Measurements from ENCODE around the gene PTGFRN. TPM values are rescaled to one million over a fixed set of nuclear protein-coding genes. Genes with fewer than 3 reads are reported as not detected.

Gene PTGFRN
- total RNA-seq, 1 experiment from 2014 or later, result 38.7 TPM

DNA sequence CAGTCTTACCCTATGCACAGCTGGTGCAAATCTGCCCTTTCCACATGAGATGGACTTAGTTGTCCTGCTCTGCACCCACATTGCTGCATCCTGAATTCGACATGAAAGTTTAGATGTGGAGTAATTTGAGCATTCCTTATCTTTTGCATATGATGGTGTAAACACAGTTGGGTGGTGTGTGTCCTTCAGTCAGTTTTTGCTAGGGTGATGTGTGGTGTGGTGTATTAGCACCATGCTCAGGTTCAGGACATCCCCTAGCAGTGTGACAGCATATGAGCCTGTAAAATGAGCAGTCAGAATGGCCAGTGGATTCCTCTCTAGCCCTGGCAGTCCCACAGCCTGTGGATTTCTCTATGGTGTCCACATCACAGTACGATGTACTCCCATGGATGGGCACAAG is 49.3 kb downstream of the PTGFRN start:
- DNase-seq (ENCODE audit: low spot score) (no peak), ATAC-seq (no peak)
- no peaks in the 10 kb centered on the region for H3K9me3 Mint-ChIP-seq
- no peak overlapping the region for H3K27ac Mint-ChIP-seq
- H3K36me3 Mint-ChIP-seq, result peaks cover 5% of the 10 kb centered on the region
- CTCF ChIA-PET, result interaction anchor here (0.6 kb wide), 1 partner anchor 34 kb away, joined by 4 read pairs; no protein-coding TSS in a partner anchor
- no peak overlapping the region for H3K4me3 Mint-ChIP-seq
- POLR2A ChIA-PET, result no interaction called here
- TF ChIP-seq, protein P1, sequence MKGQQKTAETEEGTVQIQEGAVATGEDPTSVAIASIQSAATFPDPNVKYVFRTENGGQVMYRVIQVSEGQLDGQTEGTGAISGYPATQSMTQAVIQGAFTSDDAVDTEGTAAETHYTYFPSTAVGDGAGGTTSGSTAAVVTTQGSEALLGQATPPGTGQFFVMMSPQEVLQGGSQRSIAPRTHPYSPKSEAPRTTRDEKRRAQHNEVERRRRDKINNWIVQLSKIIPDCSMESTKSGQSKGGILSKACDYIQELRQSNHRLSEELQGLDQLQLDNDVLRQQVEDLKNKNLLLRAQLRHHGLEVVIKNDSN (CRISPR knock-in tag; IDR thresholded peaks at IDR 0.05), result no peak
- H3K4me1 Mint-ChIP-seq, result no peaks in the 10 kb centered on the region
- no peaks in the 10 kb centered on the region for H3K27me3 Mint-ChIP-seq (ENCODE audit: low read depth)

DNA sequence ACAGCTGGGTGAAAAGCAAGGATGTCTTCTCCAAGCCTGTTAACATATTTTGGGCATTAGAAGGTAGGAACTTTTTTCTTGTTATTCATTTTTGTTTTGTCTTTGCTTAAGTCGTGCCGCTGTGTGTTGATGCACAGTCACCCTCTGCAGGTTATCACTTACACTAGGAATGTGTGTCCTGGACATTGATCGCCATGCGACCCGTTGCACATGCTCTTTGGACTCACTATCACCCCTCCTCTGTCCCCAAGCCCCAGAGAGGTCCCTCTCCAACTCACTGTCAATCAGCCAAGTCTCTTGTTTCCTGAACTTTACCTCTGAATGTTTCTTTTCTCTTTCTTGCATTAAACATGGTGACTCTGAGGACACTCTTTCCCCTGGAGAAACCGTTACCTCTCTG is 51.9 kb downstream of the PTGFRN start:
- Mint-ChIP-seq H3K4me1 (no peaks in the 10 kb centered on the region), H3K36me3 (peaks cover 9% of the 10 kb centered on the region), H3K9me3 (no peaks in the 10 kb centered on the region), H3K4me3 (no peak overlapping the region), H3K27me3 (ENCODE audit: low read depth) (no peaks in the 10 kb centered on the region), H3K27ac (no peak overlapping the region)
- ChIA-PET CTCF (no interaction called here), POLR2A (no interaction called here)
- TF ChIP-seq RORB (CRISPR knock-in tag; IDR thresholded peaks at IDR 0.05) (no peak), JAZF1 (CRISPR knock-in tag; IDR thresholded peaks at IDR 0.05) (no peak), OVOL2 (CRISPR knock-in tag; IDR thresholded peaks at IDR 0.05; ENCODE audit: borderline replicate concordance) (no peak), MYBL2 (CRISPR knock-in tag; IDR thresholded peaks at IDR 0.05) (no peak), MXD4 (CRISPR knock-in tag; IDR thresholded peaks at IDR 0.05; ENCODE audit: borderline replicate concordance) (no peak), ELF4 (CRISPR knock-in tag; IDR thresholded peaks at IDR 0.05; ENCODE audit: low read depth) (no peak), ZNF121 (CRISPR knock-in tag; IDR thresholded peaks at IDR 0.05) (no peak), KAT7 (CRISPR knock-in tag; IDR thresholded peaks at IDR 0.05; ENCODE audit: borderline replicate concordance) (no peak), ZNF423 (CRISPR knock-in tag; IDR thresholded peaks at IDR 0.05) (no peak), NFYB (CRISPR knock-in tag; conservative IDR thresholded peaks at IDR 0.05; ENCODE audit: low read depth) (no peak), GRHL2 (CRISPR knock-in tag; IDR thresholded peaks at IDR 0.05; ENCODE audit: insufficient replicate concordance, severe bottlenecking) (no peak)
- TF ChIP-seq, protein P2, sequence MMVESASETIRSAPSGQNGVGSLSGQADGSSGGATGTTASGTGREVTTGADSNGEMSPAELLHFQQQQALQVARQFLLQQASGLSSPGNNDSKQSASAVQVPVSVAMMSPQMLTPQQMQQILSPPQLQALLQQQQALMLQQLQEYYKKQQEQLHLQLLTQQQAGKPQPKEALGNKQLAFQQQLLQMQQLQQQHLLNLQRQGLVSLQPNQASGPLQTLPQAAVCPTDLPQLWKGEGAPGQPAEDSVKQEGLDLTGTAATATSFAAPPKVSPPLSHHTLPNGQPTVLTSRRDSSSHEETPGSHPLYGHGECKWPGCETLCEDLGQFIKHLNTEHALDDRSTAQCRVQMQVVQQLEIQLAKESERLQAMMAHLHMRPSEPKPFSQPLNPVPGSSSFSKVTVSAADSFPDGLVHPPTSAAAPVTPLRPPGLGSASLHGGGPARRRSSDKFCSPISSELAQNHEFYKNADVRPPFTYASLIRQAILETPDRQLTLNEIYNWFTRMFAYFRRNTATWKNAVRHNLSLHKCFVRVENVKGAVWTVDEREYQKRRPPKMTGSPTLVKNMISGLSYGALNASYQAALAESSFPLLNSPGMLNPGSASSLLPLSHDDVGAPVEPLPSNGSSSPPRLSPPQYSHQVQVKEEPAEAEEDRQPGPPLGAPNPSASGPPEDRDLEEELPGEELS (CRISPR knock-in tag; IDR thresholded peaks at IDR 0.05), result no peak
- TF ChIP-seq, protein P3, sequence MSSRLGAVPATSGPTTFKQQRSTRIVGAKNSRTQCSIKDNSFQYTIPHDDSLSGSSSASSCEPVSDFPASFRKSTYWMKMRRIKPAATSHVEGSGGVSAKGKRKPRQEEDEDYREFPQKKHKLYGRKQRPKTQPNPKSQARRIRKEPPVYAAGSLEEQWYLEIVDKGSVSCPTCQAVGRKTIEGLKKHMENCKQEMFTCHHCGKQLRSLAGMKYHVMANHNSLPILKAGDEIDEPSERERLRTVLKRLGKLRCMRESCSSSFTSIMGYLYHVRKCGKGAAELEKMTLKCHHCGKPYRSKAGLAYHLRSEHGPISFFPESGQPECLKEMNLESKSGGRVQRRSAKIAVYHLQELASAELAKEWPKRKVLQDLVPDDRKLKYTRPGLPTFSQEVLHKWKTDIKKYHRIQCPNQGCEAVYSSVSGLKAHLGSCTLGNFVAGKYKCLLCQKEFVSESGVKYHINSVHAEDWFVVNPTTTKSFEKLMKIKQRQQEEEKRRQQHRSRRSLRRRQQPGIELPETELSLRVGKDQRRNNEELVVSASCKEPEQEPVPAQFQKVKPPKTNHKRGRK (CRISPR knock-in tag; IDR thresholded peaks at IDR 0.05; ENCODE audit: borderline replicate concordance), result no peak
- TF ChIP-seq, protein P4, sequence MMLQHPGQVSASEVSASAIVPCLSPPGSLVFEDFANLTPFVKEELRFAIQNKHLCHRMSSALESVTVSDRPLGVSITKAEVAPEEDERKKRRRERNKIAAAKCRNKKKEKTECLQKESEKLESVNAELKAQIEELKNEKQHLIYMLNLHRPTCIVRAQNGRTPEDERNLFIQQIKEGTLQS (CRISPR knock-in tag; conservative IDR thresholded peaks at IDR 0.05), result no peak
- TF ChIP-seq, protein P5, sequence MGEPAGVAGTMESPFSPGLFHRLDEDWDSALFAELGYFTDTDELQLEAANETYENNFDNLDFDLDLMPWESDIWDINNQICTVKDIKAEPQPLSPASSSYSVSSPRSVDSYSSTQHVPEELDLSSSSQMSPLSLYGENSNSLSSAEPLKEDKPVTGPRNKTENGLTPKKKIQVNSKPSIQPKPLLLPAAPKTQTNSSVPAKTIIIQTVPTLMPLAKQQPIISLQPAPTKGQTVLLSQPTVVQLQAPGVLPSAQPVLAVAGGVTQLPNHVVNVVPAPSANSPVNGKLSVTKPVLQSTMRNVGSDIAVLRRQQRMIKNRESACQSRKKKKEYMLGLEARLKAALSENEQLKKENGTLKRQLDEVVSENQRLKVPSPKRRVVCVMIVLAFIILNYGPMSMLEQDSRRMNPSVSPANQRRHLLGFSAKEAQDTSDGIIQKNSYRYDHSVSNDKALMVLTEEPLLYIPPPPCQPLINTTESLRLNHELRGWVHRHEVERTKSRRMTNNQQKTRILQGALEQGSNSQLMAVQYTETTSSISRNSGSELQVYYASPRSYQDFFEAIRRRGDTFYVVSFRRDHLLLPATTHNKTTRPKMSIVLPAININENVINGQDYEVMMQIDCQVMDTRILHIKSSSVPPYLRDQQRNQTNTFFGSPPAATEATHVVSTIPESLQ (CRISPR knock-in tag; IDR thresholded peaks at IDR 0.05), result no peak
- ATAC-seq (no peak), DNase-seq (ENCODE audit: low spot score) (no peak)

DNA sequence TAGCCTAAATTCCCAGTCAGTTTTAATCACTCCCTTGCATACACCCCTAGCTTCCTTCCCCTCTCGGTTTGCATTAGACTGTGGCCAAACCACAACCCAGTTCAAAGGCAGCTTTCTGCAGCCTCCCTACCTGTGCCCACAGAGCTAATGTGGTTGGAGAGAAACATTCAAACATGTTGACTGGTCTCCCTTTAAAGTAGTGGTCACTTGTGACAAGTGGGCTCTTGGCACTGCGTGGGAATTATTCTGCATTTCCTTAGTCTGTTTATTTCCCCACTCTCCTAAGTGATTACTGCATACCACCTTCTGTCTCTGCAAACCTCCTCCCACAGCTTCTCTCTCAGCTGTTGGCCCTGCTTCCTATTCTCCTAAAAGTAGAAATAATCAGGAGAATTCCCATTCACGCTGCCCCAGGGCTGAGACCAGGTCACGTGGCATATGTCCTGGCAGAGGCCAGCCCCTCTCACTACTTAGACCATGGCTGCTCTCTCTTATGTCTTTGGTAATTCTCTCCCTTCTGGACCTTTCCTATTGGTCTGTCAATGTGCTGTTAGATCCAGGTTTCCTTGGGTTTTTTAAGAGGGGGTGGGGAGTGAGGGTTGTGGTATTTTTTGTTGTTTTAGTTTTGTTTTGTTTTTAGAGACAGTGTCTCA is 53.4 kb downstream of the PTGFRN start:
- Mint-ChIP-seq H3K4me1 (no peaks in the 10 kb centered on the region), H3K4me3 (no peak overlapping the region), H3K27me3 (ENCODE audit: low read depth) (no peaks in the 10 kb centered on the region), H3K9me3 (no peaks in the 10 kb centered on the region), H3K27ac (no peak overlapping the region), H3K36me3 (peaks cover 22% of the 10 kb centered on the region)
- ATAC-seq (no peak), DNase-seq (ENCODE audit: low spot score) (no peak)
- ChIA-PET CTCF (no interaction called here), POLR2A (no interaction called here)
- TF ChIP-seq IRF2 (CRISPR knock-in tag; IDR thresholded peaks at IDR 0.05; ENCODE audit: borderline replicate concordance, low read depth) (no peak), OVOL2 (CRISPR knock-in tag; IDR thresholded peaks at IDR 0.05; ENCODE audit: borderline replicate concordance) (no peak)
- TF ChIP-seq, protein P2 (CRISPR knock-in tag; IDR thresholded peaks at IDR 0.05), result no peak
- TF ChIP-seq, protein P1 (CRISPR knock-in tag; IDR thresholded peaks at IDR 0.05), result no peak
- TF ChIP-seq, protein P6, sequence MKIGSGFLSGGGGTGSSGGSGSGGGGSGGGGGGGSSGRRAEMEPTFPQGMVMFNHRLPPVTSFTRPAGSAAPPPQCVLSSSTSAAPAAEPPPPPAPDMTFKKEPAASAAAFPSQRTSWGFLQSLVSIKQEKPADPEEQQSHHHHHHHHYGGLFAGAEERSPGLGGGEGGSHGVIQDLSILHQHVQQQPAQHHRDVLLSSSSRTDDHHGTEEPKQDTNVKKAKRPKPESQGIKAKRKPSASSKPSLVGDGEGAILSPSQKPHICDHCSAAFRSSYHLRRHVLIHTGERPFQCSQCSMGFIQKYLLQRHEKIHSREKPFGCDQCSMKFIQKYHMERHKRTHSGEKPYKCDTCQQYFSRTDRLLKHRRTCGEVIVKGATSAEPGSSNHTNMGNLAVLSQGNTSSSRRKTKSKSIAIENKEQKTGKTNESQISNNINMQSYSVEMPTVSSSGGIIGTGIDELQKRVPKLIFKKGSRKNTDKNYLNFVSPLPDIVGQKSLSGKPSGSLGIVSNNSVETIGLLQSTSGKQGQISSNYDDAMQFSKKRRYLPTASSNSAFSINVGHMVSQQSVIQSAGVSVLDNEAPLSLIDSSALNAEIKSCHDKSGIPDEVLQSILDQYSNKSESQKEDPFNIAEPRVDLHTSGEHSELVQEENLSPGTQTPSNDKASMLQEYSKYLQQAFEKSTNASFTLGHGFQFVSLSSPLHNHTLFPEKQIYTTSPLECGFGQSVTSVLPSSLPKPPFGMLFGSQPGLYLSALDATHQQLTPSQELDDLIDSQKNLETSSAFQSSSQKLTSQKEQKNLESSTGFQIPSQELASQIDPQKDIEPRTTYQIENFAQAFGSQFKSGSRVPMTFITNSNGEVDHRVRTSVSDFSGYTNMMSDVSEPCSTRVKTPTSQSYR (CRISPR knock-in tag; IDR thresholded peaks at IDR 0.05), result no peak

All from WTC11 (cell line).